HepG2 (cell line): Measurements from ENCODE around the gene ZACN. TPM values are rescaled to one million over a fixed set of nuclear protein-coding genes. Genes with fewer than 3 reads are reported as not detected.
A peak's percentile ranks its signal among the peaks of the same experiment; 100 is the strongest.

Source experiments
- ATAC-seq: fragments of 200-7000 bp; cut with Tn5 transposase; 3 replicates; pipeline ENCODE4 v1.9.1; 2020; ENCODE audit warnings: mild to moderate bottlenecking, moderate library complexity
- BruUV-seq: library from RNA; stranded (reverse); fragments of 400-500 nt; replicated peaks from 2 replicates; lab custom pipeline; 2021; lab: Mats Ljungman, UMichigan
- CTCF ChIA-PET: fragments of 300-600 bp; formaldehyde crosslinking; extraction: SDS; loops from one replicate; lab custom pipeline; 2021; ENCODE audit warnings: low total read pairs, inconsistent platforms, low intra/inter-chr PET ratio; lab: Yijun Ruan, JAX
- POLR2A ChIA-PET: fragments of 350-600 bp; sonication (Branson Sonifier 250); formaldehyde crosslinking; loops from one replicate; lab custom pipeline; 2020; ENCODE audit warnings: antibody characterized with exemption, inconsistent platforms; lab: Yijun Ruan, JAX
- DNase-seq: peaks from one replicate; pipeline ENCODE4 v3.0.0-alpha.2; 2015; ENCODE audit warnings: low spot score
- FAIRE-seq: peaks from 3 replicates; lab custom pipeline; 2011; peaks lifted over from hg19 to GRCh38; lab: Jason Lieb, UNC
- H2AFZ ChIP-seq: one replicate; pipeline ENCODE4 v1.6.1; 2011; ENCODE audit warnings: low read length, inconsistent platforms
- H3K27ac ChIP-seq: fragments of 300-600 bp; 3 replicates; pipeline ENCODE4 v1.8.0; 2011; ENCODE audit warnings: mixed run types, mild to moderate bottlenecking, mixed read lengths, low read length, inconsistent platforms; ENCODE audit not compliant: insufficient read depth; ENCODE audit errors: extremely low read length
- H3K27me3 ChIP-seq, 2 experiments: fragments of 200-600 bp in 1 of 2; 2 replicates in 1 of 2; 3 replicates in 1 of 2; pipeline versions ENCODE4 v1.6.0 to v1.8.0; 2011; ENCODE audit warnings: low read length in 2 of 2, mild to moderate bottlenecking in 2 of 2, moderate library complexity in 2 of 2, inconsistent platforms in 1 of 2; ENCODE audit not compliant: insufficient read depth in 2 of 2, control insufficient read depth in 1 of 2
- H3K36me3 ChIP-seq, 2 experiments: fragments of 200-600 bp in 1 of 2; replicated peaks in 1 of 2; 2 replicates in 1 of 2; 3 replicates in 1 of 2; pipeline versions ENCODE4 v1.5.1 to v1.8.0; 2011; ENCODE audit warnings: low read length in 2 of 2, inconsistent platforms in 1 of 2; ENCODE audit not compliant: insufficient read depth in 2 of 2, control insufficient read depth in 1 of 2
- H3K4me1 ChIP-seq: 2 replicates; pipeline ENCODE4 v1.5.1; 2012; ENCODE audit warnings: low read length, inconsistent platforms; ENCODE audit not compliant: insufficient read depth
- H3K4me2 ChIP-seq: 2 replicates; pipeline ENCODE4 v1.6.0; 2011; ENCODE audit warnings: low read depth, low read length, inconsistent platforms
- H3K4me3 ChIP-seq, 3 experiments: fragments of 200-600 bp in 1 of 3; sonication (generic), shearing (Covaris generic) in 1 of 3; replicated peaks in 1 of 3; 2 replicates each; pipeline ENCODE4 v1.5.1; 2011 to 2016; ENCODE audit warnings: low read length in 3 of 3, inconsistent platforms in 2 of 3, low read depth in 2 of 3, mild to moderate bottlenecking in 2 of 3, control low read depth in 1 of 3, mixed read lengths in 1 of 3; ENCODE audit not compliant: insufficient read depth in 1 of 3
- H3K79me2 ChIP-seq: one replicate; pipeline ENCODE4 v1.6.1; 2011; ENCODE audit warnings: low read length, inconsistent platforms; ENCODE audit not compliant: insufficient read depth
- H3K9ac ChIP-seq: 2 replicates; pipeline ENCODE4 v1.6.0; 2011; ENCODE audit warnings: mild to moderate bottlenecking, low read depth, low read length, inconsistent platforms; ENCODE audit not compliant: insufficient read depth
- H3K9me3 ChIP-seq: 2 replicates; pipeline ENCODE4 v1.5.1; 2012; ENCODE audit warnings: mild to moderate bottlenecking, low read length
- H4K20me1 ChIP-seq: 2 replicates; pipeline ENCODE4 v1.6.0; 2011; ENCODE audit warnings: inconsistent platforms, mild to moderate bottlenecking, low read length, moderate library complexity; ENCODE audit not compliant: insufficient read depth
- ETV6 ChIP-seq: sonication (generic); formaldehyde crosslinking; conservative IDR thresholded peaks from 2 replicates; pipeline ENCODE4 v1.4.0; 2020; ENCODE audit warnings: missing genetic modification reagents
- NONO ChIP-seq, 2 experiments: fragments of 450-650 bp in 1 of 2; sonication (generic) in 1 of 2; formaldehyde crosslinking in 1 of 2; IDR thresholded peaks in 1 of 2; conservative IDR thresholded peaks in 1 of 2; 2 replicates each; pipeline versions ENCODE4 v1.6.1 to v1.8.0; 2017 to 2022; ENCODE audit warnings: mild to moderate bottlenecking in 1 of 2, missing genetic modification reagents in 1 of 2, moderate library complexity in 1 of 2
- SOX6 ChIP-seq, 2 experiments: fragments of 450-650 bp in 1 of 2; sonication (generic) in 1 of 2; formaldehyde crosslinking in 1 of 2; IDR thresholded peaks; 2 replicates each; pipeline versions ENCODE4 v1.4.0 to v1.6.1; 2017 to 2020; ENCODE audit warnings: antibody characterized with exemption in 1 of 2, mild to moderate bottlenecking in 1 of 2, missing genetic modification reagents in 1 of 2
- ZNF724P ChIP-seq: sonication (generic); formaldehyde crosslinking; IDR thresholded peaks from 2 replicates; pipeline ENCODE4 v1.8.0; 2022; ENCODE audit warnings: missing genetic modification reagents, borderline replicate concordance
- WGBS: methylation state at CpG from one replicate; pipeline ENCODE4 v1.1.6; 2017; ENCODE audit warnings: low lambda C conversion rate; 5-methylcytosine and 5-hydroxymethylcytosine counted together
- in situ Hi-C: cut with HindIII; loops from 2 replicates; pipeline ENCODE4 v1.10.0; 2017; ENCODE audit warnings: low pct_unique_long_range_greater_than_20kb; ENCODE audit not compliant: extremely low pct_ligation_motif_present
- intact Hi-C: fragments of 100-400 bp; cut with micrococcal nuclease; formaldehyde crosslinking; loops from one replicate; pipeline ENCODE4 v1.10.0; 2022; ENCODE audit not compliant: unreplicated experiment
- polyA plus RNA-seq, 8 experiments: library from polyadenylated mRNA; depleted of rRNA in 3 of 8; stranded (reverse) in 7 of 8; unstranded in 1 of 8; fragments of >200 nt; fragmentation: Illumina TruSeq in 4 of 8; extraction: Trizol in 4 of 8; gene quantifications; 2 replicates each; pipeline versions ENCODE4 v1.2.1 to v1.2.3, GENCODE V29; 2011 to 2016; ENCODE audit warnings: low read depth in 4 of 8, missing spikeins in 1 of 8, mixed read lengths in 1 of 8; ENCODE audit not compliant: insufficient read depth in 1 of 8
- total RNA-seq, 5 experiments: library from RNA; depleted of rRNA; stranded (reverse); fragments of >200 nt; fragmentation: Illumina TruSeq; extraction: Trizol; gene quantifications; 2 replicates each; pipeline ENCODE4 v1.2.3, GENCODE V29; 2016; ENCODE audit warnings: low read depth in 1 of 5
- TF ChIP-seq, protein P1 (sequence below): sonication (generic); formaldehyde crosslinking; IDR thresholded peaks from 2 replicates; pipeline ENCODE4 v1.4.0; 2020; ENCODE audit warnings: mild to moderate bottlenecking, missing genetic modification reagents, borderline replicate concordance
- TF ChIP-seq, protein P2 (sequence below): sonication (generic); formaldehyde crosslinking; conservative IDR thresholded peaks from 2 replicates; pipeline ENCODE4 v1.8.1; 2023; ENCODE audit warnings: missing genetic modification reagents

ZACN gene
- total and polyA plus RNA-seq, 2 of the 13 experiments (the other 11 are each of a cell fraction or from before 2014, with no cell fraction given), result 0.11 to 0.15 TPM

DNA sequence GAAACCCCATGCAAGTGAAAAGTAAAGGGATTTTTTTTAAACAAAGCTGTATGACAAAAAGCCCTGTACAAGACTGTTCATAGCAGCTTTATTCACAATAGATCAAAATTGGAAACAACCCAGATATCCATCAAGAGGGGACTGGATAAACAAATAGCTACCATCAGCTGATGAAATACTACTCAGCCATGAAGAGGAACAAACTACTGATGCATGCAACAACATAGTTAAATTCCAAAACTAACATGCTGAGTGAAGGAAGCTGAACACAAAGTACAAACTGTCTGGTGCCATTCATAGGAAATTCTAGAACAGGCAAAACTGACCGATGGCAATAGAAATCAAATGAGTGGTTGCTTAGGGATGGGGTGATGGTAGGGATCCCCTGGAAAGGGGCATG is 46.9 kb downstream of the ZACN start:
- POLR2A ChIA-PET, result interaction anchor here (0.8 to 2.8 kb wide), 2 partner anchors 8 to 12 kb away, joined by 4 to 13 read pairs; no protein-coding TSS in a partner anchor
- no TSS peak for BruUV-seq
- Histone ChIP-seq H2AFZ (no peak overlapping the region), H3K79me2 (no peaks in the 10 kb centered on the region), H3K4me1 (peaks cover 17% of the 10 kb centered on the region), H3K27me3 (peaks cover 0 to 4% of the 10 kb centered on the region in 2 experiments; a peak in 3 of 5 replicates), H3K36me3 (no peaks in the 10 kb centered on the region), H4K20me1 (no peaks in the 10 kb centered on the region), H3K27ac (no peak overlapping the region), H3K9me3 (no peaks in the 10 kb centered on the region), H3K4me2 (no peak overlapping the region), H3K9ac (no peak overlapping the region), H3K4me3 (no peak overlapping the region)
- TF ChIP-seq SOX6 (IDR thresholded peaks at IDR 0.05), result no peak
- TF ChIP-seq SOX6 (CRISPR knock-in tag; IDR thresholded peaks at IDR 0.05), result no peak
- no peak for TF ChIP-seq ETV6 (CRISPR knock-in tag)
- TF ChIP-seq ZNF724P, result no peak
- TF ChIP-seq NONO (IDR thresholded peaks at IDR 0.05), result no peak
- TF ChIP-seq NONO (CRISPR knock-in tag; conservative IDR thresholded peaks at IDR 0.05), result no peak
- intact Hi-C loops (no loop called here), in situ Hi-C loops (no loop called here)
- FAIRE-seq, result peak; percentile 4
- no peak for DNase-seq
- no peak for ATAC-seq
- CTCF ChIA-PET, result interaction anchor here (2.9 kb wide), 1 partner anchor 28 kb away, joined by 11 read pairs; no protein-coding TSS in a partner anchor
- WGBS, result 52% methylated on average over 1 of the region's 1 CpG

DNA sequence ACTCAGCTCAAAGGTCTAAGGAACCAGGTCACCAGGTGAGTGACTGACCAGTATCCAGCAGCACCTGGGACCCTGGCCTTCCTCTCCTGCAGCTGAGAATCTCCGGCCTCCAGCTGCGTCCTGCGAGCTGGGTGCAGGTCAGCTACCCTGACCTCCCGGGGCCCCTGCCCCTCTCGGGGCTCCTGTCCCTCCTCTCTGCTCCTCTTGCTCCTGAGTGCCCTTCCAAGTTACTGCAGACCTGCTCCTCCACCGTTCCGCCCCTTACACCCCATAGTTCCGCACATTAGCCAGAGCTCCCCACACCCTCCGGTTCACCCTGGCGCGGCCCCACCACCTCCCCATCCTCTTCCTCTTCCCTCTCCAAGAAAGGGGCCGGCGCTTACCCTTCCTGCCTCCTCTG is 51.5 kb downstream of the ZACN start:
- ATAC-seq (no peak), FAIRE-seq (no peak), DNase-seq (no peak)
- ChIA-PET POLR2A (interaction anchor here (0.6 to 1.1 kb wide), 4 partner anchors 8 to 134 kb away, joined by 3 read pairs; partner anchors contain the start of gene FOXJ1), CTCF (no interaction called here)
- Histone ChIP-seq H3K4me3 (no peak overlapping the region; a peak in 1 of 6 replicates), H2AFZ (no peak overlapping the region), H3K9me3 (no peaks in the 10 kb centered on the region), H3K4me1 (peaks cover 58% of the 10 kb centered on the region), H3K27ac (no peak overlapping the region), H3K36me3 (no peaks in the 10 kb centered on the region), H3K27me3 (no peaks in the 10 kb centered on the region; a peak in 2 of 5 replicates), H4K20me1 (no peaks in the 10 kb centered on the region), H3K79me2 (no peaks in the 10 kb centered on the region), H3K9ac (no peak overlapping the region), H3K4me2 (no peak overlapping the region)
- intact Hi-C loops, result no loop called here
- WGBS, result 49% methylated on average over 13 of the region's 13 CpGs
- BruUV-seq, result no TSS peak
- in situ Hi-C loops, result no loop called here
- TF ChIP-seq, protein P1, sequence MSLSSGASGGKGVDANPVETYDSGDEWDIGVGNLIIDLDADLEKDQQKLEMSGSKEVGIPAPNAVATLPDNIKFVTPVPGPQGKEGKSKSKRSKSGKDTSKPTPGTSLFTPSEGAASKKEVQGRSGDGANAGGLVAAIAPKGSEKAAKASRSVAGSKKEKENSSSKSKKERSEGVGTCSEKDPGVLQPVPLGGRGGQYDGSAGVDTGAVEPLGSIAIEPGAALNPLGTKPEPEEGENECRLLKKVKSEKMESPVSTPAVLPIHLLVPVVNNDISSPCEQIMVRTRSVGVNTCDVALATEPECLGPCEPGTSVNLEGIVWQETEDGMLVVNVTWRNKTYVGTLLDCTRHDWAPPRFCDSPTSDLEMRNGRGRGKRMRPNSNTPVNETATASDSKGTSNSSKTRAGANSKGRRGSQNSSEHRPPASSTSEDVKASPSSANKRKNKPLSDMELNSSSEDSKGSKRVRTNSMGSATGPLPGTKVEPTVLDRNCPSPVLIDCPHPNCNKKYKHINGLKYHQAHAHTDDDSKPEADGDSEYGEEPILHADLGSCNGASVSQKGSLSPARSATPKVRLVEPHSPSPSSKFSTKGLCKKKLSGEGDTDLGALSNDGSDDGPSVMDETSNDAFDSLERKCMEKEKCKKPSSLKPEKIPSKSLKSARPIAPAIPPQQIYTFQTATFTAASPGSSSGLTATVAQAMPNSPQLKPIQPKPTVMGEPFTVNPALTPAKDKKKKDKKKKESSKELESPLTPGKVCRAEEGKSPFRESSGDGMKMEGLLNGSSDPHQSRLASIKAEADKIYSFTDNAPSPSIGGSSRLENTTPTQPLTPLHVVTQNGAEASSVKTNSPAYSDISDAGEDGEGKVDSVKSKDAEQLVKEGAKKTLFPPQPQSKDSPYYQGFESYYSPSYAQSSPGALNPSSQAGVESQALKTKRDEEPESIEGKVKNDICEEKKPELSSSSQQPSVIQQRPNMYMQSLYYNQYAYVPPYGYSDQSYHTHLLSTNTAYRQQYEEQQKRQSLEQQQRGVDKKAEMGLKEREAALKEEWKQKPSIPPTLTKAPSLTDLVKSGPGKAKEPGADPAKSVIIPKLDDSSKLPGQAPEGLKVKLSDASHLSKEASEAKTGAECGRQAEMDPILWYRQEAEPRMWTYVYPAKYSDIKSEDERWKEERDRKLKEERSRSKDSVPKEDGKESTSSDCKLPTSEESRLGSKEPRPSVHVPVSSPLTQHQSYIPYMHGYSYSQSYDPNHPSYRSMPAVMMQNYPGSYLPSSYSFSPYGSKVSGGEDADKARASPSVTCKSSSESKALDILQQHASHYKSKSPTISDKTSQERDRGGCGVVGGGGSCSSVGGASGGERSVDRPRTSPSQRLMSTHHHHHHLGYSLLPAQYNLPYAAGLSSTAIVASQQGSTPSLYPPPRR, result no peak
- TF ChIP-seq, protein P2, sequence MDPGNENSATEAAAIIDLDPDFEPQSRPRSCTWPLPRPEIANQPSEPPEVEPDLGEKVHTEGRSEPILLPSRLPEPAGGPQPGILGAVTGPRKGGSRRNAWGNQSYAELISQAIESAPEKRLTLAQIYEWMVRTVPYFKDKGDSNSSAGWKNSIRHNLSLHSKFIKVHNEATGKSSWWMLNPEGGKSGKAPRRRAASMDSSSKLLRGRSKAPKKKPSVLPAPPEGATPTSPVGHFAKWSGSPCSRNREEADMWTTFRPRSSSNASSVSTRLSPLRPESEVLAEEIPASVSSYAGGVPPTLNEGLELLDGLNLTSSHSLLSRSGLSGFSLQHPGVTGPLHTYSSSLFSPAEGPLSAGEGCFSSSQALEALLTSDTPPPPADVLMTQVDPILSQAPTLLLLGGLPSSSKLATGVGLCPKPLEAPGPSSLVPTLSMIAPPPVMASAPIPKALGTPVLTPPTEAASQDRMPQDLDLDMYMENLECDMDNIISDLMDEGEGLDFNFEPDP (CRISPR knock-in tag), result no peak
